Epithelial cell of proximal tubule (primary cell): ENCODE measurements around the gene GAK. TPM values are rescaled to one million over a fixed set of nuclear protein-coding genes. Genes with fewer than 3 reads are reported as not detected.
"Not testable (repeated sequence)": the region's sequence is repeated elsewhere in the genome, so short reads cannot be mapped to it uniquely, and the experiment has no call there.

Experiments used
- DNase-seq: peaks from one replicate; pipeline ENCODE4 v3.0.0-alpha.2; 2011; ENCODE audit warnings: low read depth
- H3K4me3 ChIP-seq: 2 replicates; pipeline ENCODE4 v1.5.1; 2011; ENCODE audit warnings: low read depth, mild to moderate bottlenecking, low read length
- CTCF ChIP-seq: conservative IDR thresholded peaks from 2 replicates; pipeline ENCODE4 v1.5.1; 2012; ENCODE audit warnings: low read depth, mild to moderate bottlenecking, low read length
- total RNA-seq: library from RNA; depleted of rRNA; stranded (reverse); fragments of >200 nt; gene quantifications from 2 replicates; pipeline ENCODE4 v1.2.3, GENCODE V29; 2015

The GAK gene
- total RNA-seq, 1 donor from 2014 or later = 123 TPM

DNA sequence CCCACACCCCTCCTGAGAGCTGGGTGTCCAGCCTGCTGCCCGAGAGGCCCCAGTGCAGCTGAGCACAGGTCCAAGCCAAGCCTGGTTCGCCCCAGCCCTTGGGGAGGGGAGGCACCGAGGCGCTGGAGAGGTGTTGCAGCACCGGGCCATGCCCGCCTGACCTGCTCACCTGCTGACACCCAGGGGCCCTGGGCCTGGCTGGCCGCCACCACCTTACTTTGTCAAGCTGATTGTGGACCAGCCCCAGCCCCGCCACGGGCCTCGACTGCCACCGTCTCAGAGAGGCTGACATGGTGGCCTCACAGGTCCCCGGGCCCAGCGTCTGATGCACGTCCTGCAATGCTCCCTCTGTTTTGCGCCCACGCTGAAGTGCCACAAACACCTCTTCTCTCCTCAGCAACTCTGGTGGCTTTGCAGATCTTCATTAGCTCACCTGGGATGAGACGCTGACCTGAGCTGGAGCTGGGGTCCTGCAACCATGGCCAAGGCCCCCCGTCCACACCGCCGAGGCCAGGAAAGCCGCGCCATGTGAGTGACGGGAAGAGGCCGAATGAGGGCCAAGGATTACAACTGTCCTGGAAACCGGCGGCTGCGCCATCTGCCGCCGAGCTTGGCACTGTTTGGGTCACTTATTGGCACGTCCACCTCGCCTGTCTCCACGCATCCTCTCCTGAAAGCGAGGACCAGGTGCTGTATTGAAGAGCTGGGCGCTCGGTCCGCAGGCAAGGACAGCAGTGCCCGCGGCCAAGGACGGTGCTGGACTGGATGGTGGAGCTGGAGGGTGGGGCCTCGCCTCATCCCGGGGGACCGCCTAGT lies 113.8 kb downstream of the GAK start:
- no peak for DNase-seq
- TF ChIP-seq CTCF = no peak
- H3K4me3 ChIP-seq = no peak overlapping the region

GRCh38 chr4:815464-816146 lies 116.5 kb downstream of the GAK start:
- no peak for TF ChIP-seq CTCF
- no peak overlapping the region for H3K4me3 ChIP-seq
- DNase-seq = no peak

GRCh38 chr4:814312-814850 lies 117.7 kb downstream of the GAK start:
- no peak for DNase-seq
- no peak overlapping the region for H3K4me3 ChIP-seq
- no peak for TF ChIP-seq CTCF

DNA sequence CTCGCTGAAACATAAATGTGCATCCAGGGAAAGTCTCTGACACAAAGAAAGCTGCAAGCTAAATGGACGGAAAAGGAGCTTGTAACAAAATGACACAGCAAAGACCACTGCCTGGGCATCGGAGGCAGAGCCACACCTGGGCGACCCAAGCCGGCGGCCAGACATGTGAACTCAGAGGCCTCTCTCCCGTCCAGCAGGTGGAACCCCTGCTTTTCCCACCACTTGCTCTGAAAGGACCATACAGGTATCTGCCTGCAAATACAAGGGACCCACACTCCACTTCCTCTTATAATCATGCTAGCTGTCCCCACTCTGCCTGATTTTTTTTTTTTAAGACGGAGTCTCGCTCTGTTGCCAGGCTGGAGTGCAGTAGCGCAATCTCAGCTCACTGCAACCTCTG lies 118.2 kb downstream of the GAK start:
- no peak overlapping the region for H3K4me3 ChIP-seq

DNA sequence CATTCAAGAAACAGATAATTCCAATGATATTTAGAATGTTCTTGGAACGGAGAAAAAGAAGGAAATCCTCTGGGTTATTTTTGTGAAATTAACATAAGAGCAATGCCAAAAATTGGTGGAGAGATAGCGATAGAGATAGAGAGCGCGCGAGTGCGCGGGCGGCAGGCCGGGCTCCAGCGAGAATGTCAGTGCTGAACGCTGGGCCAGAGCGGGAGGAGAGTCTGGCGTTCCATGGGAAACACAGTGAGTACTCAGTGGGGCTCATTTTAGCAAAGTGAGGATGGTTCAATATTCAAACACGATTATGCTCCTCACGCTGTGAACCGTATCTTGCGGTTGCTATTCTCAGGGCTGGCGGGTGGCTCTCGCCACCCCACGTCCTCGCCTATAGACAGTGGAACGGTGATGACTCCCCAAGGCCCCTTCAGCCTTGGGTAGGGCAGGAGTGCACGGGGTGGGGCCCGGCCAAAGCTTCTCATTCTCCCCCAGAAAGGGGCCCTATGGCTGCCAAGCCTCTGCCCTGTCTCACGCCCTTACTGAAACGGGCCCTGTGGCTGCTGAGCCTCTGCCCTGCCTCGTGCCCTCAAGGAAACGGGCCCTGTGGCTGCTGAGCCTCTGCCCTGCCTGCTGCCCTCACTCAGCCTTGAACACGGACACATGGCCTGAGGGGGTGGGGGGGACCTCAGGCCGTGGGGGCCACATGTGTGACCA lies 123.1 kb downstream of the GAK start:
- TF ChIP-seq CTCF = no peak
- no peak for DNase-seq
- H3K4me3 ChIP-seq = no peak overlapping the region

More for the DNA sequence above, 118.2 kb downstream of the GAK start:
- no peak for DNase-seq
- TF ChIP-seq CTCF = peak; percentile 22

DNA sequence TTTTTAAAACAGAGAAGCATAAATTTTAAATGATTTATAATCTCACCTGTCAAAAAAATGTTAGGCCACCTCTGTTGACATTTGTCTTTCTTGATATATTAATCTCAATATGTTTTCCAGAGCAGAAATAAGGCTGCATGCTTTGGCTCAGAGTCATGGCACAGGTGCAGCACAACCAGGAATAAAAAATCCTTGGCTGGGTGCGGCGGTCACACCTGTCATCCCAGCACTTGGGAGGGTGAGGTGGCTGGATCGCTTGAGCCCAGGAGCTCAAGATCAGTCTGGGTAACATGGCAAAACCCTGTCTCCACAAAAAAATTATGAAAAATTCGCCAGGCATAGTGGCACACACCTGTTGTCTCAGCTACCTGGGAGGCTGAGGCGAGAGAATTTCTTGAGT lies 124.3 kb downstream of the GAK start:
- no peak for DNase-seq
- no peak overlapping the region for H3K4me3 ChIP-seq
- no peak for TF ChIP-seq CTCF

DNA sequence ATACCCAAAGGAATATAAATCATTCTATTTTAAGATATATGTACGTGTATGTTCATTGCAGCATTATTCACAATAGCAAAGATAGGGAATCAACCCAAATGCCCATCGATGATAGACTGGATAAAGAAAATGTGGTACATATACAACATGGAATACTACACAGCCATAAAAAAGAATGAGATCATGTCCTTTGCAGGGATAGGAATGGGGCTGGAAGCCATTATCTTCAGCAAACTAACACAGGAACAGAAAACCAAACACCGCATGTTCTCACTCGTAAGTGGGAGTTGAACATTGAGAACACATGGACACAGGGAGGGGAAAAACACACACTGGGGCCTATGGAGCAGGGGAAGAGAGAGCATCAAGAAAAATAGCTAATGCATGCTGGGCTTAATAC lies 125.1 kb downstream of the GAK start:
- DNase-seq, H3K4me3 ChIP-seq: not testable (repeated sequence)
